NCI-H446 (cell line): ENCODE results near the gene RASSF5.
"Not testable (repeated sequence)": the region's sequence is repeated elsewhere in the genome, so short reads cannot be mapped to it uniquely, and the experiment has no call there.

Experiments
- DNase-seq, 2 experiments: peaks; one replicate each; lab custom pipeline; 2025; lab: John Stamatoyannopoulos, UW

RASSF5 gene

GRCh38 chr1:206476591-206476990 is 30.7 kb upstream of the RASSF5 start:
- no peak for DNase-seq

DNA sequence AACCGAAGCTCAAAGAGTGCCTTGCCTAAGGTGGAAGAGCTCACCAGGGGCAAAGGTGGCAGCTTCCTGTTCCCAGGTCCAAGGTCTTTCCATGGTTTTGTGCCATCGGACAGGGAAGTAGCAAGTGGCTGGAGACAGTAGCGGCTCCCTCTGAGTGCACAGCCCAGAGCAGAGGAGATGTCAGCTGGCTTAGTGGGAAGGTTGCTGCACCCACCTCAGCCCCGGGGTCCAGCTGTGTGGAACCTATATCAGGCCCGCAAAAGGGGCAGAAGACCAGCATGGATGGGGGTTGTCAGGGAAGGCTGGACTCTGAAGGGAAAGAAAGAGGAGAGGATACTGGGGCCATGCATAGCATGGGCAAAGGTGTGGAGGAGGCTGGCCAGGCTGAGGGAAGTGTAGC is 30.2 kb upstream of the RASSF5 start:
- DNase-seq = no peak

GRCh38 chr1:206477581-206478380 is 29.6 kb upstream of the RASSF5 start:
- no peak for DNase-seq

GRCh38 chr1:206478746-206479145 is 28.6 kb upstream of the RASSF5 start:
- no peak for DNase-seq

DNA sequence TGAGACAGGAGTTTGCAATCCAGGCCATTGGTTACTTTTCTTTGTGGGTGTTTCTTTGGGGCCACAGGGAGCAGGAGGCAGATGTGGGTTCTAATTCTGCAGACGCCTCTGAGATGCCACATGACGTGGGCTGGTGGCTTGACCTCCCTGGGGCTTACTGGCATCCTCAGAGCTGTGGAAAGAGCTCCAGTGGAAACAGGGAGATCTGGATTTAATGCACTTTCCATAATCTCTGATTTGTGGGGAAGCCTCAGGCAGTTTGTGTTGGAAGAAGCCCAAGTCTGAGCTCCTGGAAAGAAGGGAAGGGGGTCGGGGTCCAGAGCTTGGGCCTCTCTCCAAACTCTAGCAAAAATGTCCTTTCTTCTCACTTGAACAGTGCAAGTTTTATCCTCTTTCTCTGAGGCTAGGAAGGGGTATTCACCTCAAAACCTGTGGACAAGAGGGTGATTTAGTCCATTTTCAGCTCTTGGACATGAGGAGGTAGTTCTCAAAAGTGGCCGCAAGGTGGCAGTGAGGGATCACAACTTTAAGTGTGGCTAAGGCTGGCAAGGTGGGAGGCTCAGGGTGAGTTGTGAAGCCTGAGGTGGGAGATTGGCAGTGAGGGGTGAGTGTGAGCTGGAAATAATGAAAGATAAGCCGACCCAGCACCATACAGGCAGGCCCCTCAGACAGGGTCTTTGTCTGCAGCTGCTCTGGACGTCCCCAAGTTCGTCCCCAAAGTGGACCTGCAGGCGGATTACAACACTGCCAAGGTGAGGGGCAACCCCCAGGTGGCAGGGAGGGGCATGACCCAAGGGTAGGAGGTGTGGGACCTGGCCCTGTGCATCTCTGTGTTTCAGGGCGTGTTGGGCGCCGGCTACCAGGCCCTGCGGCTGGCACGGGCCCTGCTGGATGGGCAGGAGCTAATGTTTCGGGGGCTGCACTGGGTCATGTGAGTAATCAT is 27.9 kb upstream of the RASSF5 start:
- DNase-seq = peak; percentile 87 to 89

GRCh38 chr1:206480211-206480610 is 27.1 kb upstream of the RASSF5 start:
- no peak for DNase-seq

GRCh38 chr1:206482611-206483010 is 24.7 kb upstream of the RASSF5 start:
- no peak for DNase-seq

DNA sequence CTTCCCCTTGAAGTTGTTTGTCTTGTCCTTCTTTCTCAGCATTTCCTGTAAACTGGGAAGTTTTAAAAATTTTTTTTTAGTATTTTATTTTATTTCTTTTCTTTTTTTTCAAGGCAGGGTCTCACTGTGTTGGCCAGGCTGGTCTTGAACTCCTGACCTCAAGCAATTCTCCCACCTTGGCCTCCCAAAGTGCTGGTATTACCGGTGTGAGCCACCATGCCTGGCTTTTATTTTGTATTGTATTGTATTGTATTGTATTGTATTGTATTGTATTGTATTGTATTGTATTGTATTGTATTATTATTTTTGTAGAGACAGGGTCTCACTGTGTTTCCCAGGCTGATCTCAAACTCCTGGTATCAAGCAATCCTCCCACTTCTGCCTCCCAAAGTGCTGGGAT is 23.5 kb upstream of the RASSF5 start:
- DNase-seq = not testable (repeated sequence)

GRCh38 chr1:206484901-206485300 is 22.4 kb upstream of the RASSF5 start:
- DNase-seq = no peak

- no peak for DNase-seq
These were observed 20.1 kb upstream of the RASSF5 start for GRCh38 chr1:206486995-206487788.

DNA sequence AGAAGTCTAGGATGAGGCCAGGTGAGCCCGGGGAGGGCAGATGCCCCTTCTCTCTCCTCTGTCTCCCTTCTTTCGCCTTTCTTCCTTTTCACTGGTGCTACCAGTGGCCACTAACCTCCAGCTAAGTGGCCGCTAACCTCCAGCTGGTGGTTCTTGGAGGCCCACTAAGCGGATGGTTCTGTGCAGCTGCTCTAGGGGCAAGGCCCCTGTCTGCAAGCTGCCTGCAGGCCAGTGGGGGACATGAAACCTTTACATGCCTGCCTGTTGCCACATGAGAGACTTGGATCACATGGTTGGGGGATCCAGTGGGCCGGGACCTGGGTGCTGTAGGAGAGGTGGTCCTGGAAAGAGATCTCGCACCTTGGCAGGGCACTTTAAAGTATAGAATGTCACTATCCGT is 19.4 kb upstream of the RASSF5 start:
- DNase-seq = no peak

DNA sequence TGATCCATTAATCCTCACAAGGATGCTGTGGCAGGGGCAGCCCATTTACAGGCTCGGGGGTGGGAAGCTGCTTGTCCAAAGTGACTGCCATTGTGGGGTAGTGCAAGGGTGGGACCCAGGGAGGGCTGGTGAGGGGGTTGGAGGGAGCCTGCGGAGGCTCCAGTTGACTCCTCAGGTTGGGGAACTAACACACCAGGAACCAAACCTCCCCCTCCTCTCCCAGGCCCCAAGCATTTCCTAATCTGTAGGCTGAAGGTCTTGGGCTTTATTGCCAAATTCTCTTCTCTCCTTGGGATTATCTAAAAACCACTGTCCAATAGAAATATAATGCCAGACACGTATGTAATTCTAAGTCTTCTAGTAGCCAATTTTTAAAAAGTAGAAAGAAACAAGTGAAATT is 18.9 kb upstream of the RASSF5 start:
- no peak for DNase-seq

DNA sequence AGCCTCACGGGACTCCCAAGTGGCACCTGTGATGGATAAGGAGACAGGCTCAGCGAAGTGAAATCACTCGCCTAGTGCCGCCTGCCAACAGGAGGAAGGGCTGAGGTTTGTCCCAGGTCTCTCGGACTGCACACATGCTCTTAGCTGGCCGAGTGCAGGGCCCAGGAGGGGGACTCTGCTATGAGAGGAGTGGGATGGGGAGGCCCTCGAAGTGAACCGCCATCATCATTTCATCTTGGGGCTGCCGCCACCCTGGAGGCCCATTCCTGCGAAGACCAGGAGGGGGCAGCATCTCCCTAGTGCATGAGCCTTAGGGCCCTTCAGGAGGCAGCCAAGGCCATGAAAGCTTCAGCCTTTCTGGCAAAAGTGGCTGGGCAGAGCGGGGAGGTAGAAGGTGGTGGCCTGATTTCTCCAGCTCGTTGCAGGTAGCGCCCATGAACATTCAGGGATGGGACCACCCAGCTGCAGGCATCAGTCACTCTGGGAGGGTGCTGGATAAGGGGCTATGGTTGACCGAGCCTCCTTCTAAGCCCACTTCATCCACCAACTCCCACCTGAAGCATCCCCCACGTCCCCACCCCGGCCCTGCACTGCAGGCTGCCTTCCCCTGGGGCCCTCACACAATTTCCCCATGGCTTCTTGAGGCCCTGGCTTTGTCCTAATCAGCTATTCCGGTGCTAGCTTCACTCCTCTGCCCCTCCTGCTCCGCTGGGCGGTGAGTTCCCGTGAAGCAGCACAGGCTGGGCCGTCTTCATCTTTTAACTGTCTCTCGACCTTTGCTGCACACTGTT is 17.2 kb upstream of the RASSF5 start:
- DNase-seq = peak; percentile 78 to 92

GRCh38 chr1:206490771-206491405 is 16.4 kb upstream of the RASSF5 start:
- DNase-seq = no peak

DNA sequence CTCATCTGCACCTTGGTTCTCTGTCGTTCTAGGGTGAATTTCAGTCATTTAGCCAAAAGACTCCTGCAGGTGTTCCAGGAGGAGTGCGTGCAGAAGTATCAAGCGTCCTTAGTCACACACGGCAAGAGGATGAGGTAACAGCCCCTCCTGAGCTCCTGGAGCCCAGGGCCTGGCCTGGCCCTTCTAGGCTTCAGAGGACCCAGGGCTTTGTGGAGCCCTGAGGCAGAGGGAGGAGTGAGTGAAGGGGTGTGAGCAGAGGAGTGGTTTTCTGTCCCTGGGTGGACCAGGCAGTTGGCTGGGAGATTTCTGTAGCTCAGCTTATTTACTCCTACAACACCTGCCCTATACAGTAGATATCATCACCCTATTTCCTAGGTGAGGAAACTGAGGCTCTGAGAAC is 15.7 kb upstream of the RASSF5 start:
- DNase-seq = no peak

DNA sequence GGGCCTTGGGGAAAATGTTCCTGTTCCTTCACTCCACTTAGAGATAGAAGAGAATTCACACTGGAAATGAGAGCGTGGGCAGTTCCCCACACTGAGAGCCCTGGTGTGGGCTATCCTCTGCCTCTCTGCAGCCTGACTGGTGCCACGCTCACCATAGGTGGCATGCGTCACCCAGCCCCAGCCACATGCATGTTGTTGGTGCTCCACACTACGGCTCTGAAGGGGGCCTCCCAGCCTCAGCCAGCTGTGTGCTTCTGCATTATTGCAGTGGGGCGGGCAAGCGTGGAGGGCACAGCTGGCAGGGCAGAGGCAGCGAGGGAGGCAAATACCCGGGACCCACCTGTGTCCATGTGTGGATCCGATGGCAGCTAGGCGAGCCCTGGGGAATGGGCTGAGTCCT is 14.7 kb upstream of the RASSF5 start:
- no peak for DNase-seq

DNA sequence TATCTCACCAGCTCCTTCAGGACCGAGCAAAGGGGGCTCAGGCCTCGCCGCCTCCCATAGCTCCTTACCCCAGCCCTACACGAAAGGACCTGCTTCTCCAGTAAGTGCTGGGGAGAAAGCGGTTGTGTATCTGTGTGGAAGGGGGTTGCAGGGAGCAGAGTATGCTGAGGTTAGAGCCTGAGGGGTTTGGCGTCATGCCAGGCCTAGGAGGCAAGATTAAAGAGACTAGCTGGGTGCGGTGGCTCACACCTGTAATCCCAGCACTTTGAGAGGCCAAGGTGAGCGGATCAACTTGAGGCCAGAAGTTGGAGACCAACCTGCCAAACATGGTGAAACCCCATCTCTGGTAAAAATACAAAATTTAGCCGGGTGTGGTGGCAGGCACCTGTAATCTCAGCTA is 14.1 kb upstream of the RASSF5 start:
- no peak for DNase-seq

- DNase-seq = no peak
These were observed 12.3 kb upstream of the RASSF5 start for GRCh38 chr1:206495011-206495461.

GRCh38 chr1:206495493-206496046 is 11.8 kb upstream of the RASSF5 start:
- peak in 1 of 2 experiments; percentile 33 for DNase-seq

GRCh38 chr1:206496131-206496793 is 11.1 kb upstream of the RASSF5 start:
- peak in 1 of 2 experiments; percentile 17 for DNase-seq
